HepG2 (cell line): Measurements from ENCODE around the gene BLCAP. TPM values are rescaled to one million over a fixed set of nuclear protein-coding genes. Genes with fewer than 3 reads are reported as not detected.

Source experiments
- HDAC2 ChIP-seq: sonication (generic); formaldehyde crosslinking; IDR thresholded peaks from 2 replicates; pipeline ENCODE4 v1.4.0; 2020; ENCODE audit warnings: missing genetic modification reagents
- HHEX ChIP-seq: IDR thresholded peaks from 2 replicates; pipeline ENCODE4 v1.6.1; 2016; ENCODE audit warnings: control low read depth
- HNRNPUL1 ChIP-seq: fragments of 200-400 bp; formaldehyde crosslinking; IDR thresholded peaks from 2 replicates; pipeline ENCODE4 v1.6.1; 2017; ENCODE audit warnings: low read depth, mild to moderate bottlenecking, low read length, moderate library complexity
- KDM5B ChIP-seq: sonication (generic); formaldehyde crosslinking; IDR thresholded peaks from 2 replicates; pipeline ENCODE4 v1.4.0; 2020; ENCODE audit warnings: missing genetic modification reagents, mild to moderate bottlenecking, borderline replicate concordance
- RFX3 ChIP-seq: IDR thresholded peaks from 2 replicates; pipeline ENCODE4 v1.6.1; 2016; ENCODE audit warnings: missing biosample characterization, missing genetic modification reagents
- SAP130 ChIP-seq: IDR thresholded peaks from 2 replicates; pipeline ENCODE4 v1.6.1; 2016; ENCODE audit warnings: low read depth
- TEAD3 ChIP-seq: optimal IDR thresholded peaks from 2 replicates; pipeline ENCODE3; 2016; ENCODE audit warnings: borderline replicate concordance
- ZNF350 ChIP-seq: sonication (generic); formaldehyde crosslinking; IDR thresholded peaks from 2 replicates; pipeline ENCODE4 v1.4.0; 2020; ENCODE audit warnings: mild to moderate bottlenecking, low read depth, missing genetic modification reagents, borderline replicate concordance
- ZNF607 ChIP-seq: sonication (generic); formaldehyde crosslinking; IDR thresholded peaks from 2 replicates; pipeline ENCODE4 v1.5.1; 2020; ENCODE audit warnings: missing genetic modification reagents, mild to moderate bottlenecking, borderline replicate concordance
- ZNF772 ChIP-seq: sonication (generic); formaldehyde crosslinking; IDR thresholded peaks from 2 replicates; pipeline ENCODE4 v1.5.0; 2020; ENCODE audit warnings: mild to moderate bottlenecking, missing genetic modification reagents
- polyA plus RNA-seq, 8 experiments: library from polyadenylated mRNA; depleted of rRNA in 3 of 8; stranded (reverse) in 7 of 8; unstranded in 1 of 8; fragments of >200 nt; fragmentation: Illumina TruSeq in 4 of 8; extraction: Trizol in 4 of 8; gene quantifications; 2 replicates each; pipeline versions ENCODE4 v1.2.1 to v1.2.3, GENCODE V29; 2011 to 2016; ENCODE audit warnings: low read depth in 4 of 8, missing spikeins in 1 of 8, mixed read lengths in 1 of 8; ENCODE audit not compliant: insufficient read depth in 1 of 8
- total RNA-seq, 5 experiments: library from RNA; depleted of rRNA; stranded (reverse); fragments of >200 nt; fragmentation: Illumina TruSeq; extraction: Trizol; gene quantifications; 2 replicates each; pipeline ENCODE4 v1.2.3, GENCODE V29; 2016; ENCODE audit warnings: low read depth in 1 of 5
- TF ChIP-seq, protein P1 (sequence below): sonication (generic); formaldehyde crosslinking; IDR thresholded peaks from 2 replicates; pipeline ENCODE4 v1.4.0; 2020; ENCODE audit warnings: missing genetic modification reagents
- TF ChIP-seq, protein P2 (sequence below): sonication (generic); formaldehyde crosslinking; IDR thresholded peaks from 2 replicates; pipeline ENCODE4 v1.5.1; 2020; ENCODE audit warnings: mild to moderate bottlenecking, missing genetic modification reagents, borderline replicate concordance
- TF ChIP-seq, protein P3 (sequence below): IDR thresholded peaks from 2 replicates; pipeline ENCODE4 v1.4.0; 2020; ENCODE audit warnings: mild to moderate bottlenecking, missing genetic modification reagents

Gene BLCAP
- total and polyA plus RNA-seq, 2 of the 13 experiments (the other 11 are each of a cell fraction or from before 2014, with no cell fraction given) = 52.4 to 86.8 TPM

DNA sequence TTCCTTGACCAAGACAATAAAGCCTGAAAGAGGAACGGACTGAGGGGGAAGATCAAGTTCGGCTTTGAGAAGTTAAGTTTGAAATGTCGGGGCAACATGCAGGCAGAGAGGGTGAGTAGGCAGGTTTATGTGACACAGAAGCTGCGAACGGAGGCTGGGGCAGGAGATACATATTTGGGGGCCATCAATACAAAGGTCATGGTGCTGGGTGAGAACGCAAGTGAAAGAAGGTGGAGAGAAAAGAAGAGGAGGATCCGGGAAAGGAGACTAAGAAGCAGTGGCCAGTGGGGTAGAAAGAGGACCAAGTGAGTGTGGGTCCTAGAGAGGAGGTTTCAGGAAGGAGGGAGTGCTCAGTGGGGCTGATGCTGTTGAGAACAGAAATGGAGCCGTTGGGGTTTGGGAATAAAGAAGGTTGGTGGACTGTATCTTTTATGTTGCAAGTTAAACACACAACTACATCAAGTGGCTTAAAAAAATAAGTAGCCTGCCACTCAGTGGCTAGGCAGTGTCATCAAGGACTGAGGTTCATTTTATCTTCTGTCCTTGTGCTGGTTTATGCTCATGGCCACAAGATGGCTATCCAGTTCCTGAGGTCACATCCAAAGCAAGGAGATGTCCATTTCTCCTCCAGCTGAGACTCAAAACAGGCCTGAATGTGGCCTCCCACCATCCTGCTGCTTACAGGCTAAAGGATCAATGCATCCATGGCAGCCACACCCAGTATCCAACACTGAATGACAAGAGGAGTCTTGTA is 1.7 kb upstream of the BLCAP start (continued):
- TF ChIP-seq, protein P1, sequence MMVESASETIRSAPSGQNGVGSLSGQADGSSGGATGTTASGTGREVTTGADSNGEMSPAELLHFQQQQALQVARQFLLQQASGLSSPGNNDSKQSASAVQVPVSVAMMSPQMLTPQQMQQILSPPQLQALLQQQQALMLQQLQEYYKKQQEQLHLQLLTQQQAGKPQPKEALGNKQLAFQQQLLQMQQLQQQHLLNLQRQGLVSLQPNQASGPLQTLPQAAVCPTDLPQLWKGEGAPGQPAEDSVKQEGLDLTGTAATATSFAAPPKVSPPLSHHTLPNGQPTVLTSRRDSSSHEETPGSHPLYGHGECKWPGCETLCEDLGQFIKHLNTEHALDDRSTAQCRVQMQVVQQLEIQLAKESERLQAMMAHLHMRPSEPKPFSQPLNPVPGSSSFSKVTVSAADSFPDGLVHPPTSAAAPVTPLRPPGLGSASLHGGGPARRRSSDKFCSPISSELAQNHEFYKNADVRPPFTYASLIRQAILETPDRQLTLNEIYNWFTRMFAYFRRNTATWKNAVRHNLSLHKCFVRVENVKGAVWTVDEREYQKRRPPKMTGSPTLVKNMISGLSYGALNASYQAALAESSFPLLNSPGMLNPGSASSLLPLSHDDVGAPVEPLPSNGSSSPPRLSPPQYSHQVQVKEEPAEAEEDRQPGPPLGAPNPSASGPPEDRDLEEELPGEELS (CRISPR knock-in tag) = no peak
- TF ChIP-seq SAP130 (CRISPR knock-in tag) (peak; percentile 25; the same call in 1 of the 2 replicates), RFX3 (no peak), KDM5B (CRISPR knock-in tag) (no peak), ZNF607 (CRISPR knock-in tag) (no peak), TEAD3 (CRISPR knock-in tag) (peak; percentile 43), ZNF772 (CRISPR knock-in tag) (peak; percentile 43; the same call in 1 of the 2 replicates), ZNF350 (CRISPR knock-in tag) (no peak), HHEX (no peak), HNRNPUL1 (no peak), HDAC2 (CRISPR knock-in tag) (0 out of 2 replicates have a peak, but pooled peaks have one; percentile 18)
- TF ChIP-seq, protein P2, sequence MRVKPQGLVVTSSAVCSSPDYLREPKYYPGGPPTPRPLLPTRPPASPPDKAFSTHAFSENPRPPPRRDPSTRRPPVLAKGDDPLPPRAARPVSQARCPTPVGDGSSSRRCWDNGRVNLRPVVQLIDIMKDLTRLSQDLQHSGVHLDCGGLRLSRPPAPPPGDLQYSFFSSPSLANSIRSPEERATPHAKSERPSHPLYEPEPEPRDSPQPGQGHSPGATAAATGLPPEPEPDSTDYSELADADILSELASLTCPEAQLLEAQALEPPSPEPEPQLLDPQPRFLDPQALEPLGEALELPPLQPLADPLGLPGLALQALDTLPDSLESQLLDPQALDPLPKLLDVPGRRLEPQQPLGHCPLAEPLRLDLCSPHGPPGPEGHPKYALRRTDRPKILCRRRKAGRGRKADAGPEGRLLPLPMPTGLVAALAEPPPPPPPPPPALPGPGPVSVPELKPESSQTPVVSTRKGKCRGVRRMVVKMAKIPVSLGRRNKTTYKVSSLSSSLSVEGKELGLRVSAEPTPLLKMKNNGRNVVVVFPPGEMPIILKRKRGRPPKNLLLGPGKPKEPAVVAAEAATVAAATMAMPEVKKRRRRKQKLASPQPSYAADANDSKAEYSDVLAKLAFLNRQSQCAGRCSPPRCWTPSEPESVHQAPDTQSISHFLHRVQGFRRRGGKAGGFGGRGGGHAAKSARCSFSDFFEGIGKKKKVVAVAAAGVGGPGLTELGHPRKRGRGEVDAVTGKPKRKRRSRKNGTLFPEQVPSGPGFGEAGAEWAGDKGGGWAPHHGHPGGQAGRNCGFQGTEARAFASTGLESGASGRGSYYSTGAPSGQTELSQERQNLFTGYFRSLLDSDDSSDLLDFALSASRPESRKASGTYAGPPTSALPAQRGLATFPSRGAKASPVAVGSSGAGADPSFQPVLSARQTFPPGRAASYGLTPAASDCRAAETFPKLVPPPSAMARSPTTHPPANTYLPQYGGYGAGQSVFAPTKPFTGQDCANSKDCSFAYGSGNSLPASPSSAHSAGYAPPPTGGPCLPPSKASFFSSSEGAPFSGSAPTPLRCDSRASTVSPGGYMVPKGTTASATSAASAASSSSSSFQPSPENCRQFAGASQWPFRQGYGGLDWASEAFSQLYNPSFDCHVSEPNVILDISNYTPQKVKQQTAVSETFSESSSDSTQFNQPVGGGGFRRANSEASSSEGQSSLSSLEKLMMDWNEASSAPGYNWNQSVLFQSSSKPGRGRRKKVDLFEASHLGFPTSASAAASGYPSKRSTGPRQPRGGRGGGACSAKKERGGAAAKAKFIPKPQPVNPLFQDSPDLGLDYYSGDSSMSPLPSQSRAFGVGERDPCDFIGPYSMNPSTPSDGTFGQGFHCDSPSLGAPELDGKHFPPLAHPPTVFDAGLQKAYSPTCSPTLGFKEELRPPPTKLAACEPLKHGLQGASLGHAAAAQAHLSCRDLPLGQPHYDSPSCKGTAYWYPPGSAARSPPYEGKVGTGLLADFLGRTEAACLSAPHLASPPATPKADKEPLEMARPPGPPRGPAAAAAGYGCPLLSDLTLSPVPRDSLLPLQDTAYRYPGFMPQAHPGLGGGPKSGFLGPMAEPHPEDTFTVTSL = no peak
- TF ChIP-seq, protein P3, sequence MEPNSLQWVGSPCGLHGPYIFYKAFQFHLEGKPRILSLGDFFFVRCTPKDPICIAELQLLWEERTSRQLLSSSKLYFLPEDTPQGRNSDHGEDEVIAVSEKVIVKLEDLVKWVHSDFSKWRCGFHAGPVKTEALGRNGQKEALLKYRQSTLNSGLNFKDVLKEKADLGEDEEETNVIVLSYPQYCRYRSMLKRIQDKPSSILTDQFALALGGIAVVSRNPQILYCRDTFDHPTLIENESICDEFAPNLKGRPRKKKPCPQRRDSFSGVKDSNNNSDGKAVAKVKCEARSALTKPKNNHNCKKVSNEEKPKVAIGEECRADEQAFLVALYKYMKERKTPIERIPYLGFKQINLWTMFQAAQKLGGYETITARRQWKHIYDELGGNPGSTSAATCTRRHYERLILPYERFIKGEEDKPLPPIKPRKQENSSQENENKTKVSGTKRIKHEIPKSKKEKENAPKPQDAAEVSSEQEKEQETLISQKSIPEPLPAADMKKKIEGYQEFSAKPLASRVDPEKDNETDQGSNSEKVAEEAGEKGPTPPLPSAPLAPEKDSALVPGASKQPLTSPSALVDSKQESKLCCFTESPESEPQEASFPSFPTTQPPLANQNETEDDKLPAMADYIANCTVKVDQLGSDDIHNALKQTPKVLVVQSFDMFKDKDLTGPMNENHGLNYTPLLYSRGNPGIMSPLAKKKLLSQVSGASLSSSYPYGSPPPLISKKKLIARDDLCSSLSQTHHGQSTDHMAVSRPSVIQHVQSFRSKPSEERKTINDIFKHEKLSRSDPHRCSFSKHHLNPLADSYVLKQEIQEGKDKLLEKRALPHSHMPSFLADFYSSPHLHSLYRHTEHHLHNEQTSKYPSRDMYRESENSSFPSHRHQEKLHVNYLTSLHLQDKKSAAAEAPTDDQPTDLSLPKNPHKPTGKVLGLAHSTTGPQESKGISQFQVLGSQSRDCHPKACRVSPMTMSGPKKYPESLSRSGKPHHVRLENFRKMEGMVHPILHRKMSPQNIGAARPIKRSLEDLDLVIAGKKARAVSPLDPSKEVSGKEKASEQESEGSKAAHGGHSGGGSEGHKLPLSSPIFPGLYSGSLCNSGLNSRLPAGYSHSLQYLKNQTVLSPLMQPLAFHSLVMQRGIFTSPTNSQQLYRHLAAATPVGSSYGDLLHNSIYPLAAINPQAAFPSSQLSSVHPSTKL (CRISPR knock-in tag) = no peak
